ENCODE data around the gene IMP4. TPM values are rescaled to one million over a fixed set of nuclear protein-coding genes. Genes with fewer than 3 reads are reported as not detected.
A peak's percentile ranks its signal among the peaks of the same experiment; 100 is the strongest.

The IMP4 gene
- total and polyA plus RNA-seq, 2 of the 13 experiments (the other 11 are each of a cell fraction or from before 2014, with no cell fraction given), result 142 to 158 TPM

DNA sequence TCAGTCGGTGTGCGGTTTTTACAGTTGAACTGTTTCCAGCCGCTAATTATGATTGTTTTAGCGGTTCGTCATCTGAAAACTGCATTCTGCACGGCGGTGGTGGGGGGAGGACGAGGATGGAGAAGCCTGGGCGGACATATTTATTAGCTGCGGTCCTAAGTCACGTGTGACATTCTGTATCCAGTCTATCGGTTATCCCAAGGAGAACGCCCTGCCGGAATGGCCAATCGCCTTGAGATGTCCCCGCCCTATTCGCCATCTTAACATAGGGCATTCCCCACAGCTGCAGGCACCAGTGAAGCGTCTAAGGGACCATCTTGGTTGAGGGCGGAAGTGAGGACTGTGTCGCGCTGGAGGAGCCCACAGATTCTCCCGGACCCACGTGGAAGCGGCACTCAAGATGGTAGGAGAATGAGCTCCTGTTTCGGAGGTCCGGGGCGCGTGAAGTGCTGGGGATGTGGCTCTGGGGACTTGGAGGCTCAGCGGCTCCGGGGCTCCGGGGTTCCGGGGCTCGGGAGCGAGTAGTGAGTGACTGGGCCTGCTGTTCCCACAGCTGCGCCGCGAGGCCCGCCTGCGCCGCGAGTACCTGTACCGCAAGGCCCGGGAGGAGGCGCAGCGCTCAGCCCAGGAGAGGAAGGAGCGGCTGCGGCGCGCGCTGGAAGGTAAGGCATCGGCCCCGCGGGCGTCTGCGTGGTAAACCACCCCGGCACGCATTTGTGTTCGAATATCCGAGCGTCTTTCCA lies at the start of gene IMP4 (continued):
- TF ChIP-seq AKNA (CRISPR knock-in tag; IDR thresholded peaks at IDR 0.05; ENCODE audit: borderline replicate concordance), result no peak
- TF ChIP-seq U2AF1 (optimal IDR thresholded peaks at IDR 0.05; ENCODE audit: low read depth, low read length), result peak; percentile 15
- peak; percentile 19; the same call in 1 of the 2 replicates for TF ChIP-seq SIN3B (IDR thresholded peaks at IDR 0.05; ENCODE audit: low read length)
- no peak for TF ChIP-seq GATA4 (IDR thresholded peaks at IDR 0.05; ENCODE audit: borderline replicate concordance, low read depth)
- TF ChIP-seq ZNF224 (CRISPR knock-in tag; IDR thresholded peaks at IDR 0.05), result peak; percentile 92; the same call in 1 of the 2 replicates
- no peak for TF ChIP-seq ZFP36L2 (CRISPR knock-in tag; IDR thresholded peaks at IDR 0.05)
- peak; percentile 63 for TF ChIP-seq KDM3A (CRISPR knock-in tag; IDR thresholded peaks at IDR 0.05; ENCODE audit: low read depth)
- no peak; the same call in 1 of the 2 replicates for TF ChIP-seq DNMT3B (CRISPR knock-in tag; conservative IDR thresholded peaks at IDR 0.05)
- peak; percentile 83; the same call in 1 of the 2 replicates for TF ChIP-seq ZNF816 (CRISPR knock-in tag; IDR thresholded peaks at IDR 0.05; ENCODE audit: borderline replicate concordance)
- no peak; the same call in 1 of the 2 replicates for TF ChIP-seq ZNF777 (CRISPR knock-in tag; IDR thresholded peaks at IDR 0.05)
- TF ChIP-seq TARDBP (CRISPR knock-in tag; IDR thresholded peaks at IDR 0.05), result peak; percentile 94
- TF ChIP-seq, protein P1, sequence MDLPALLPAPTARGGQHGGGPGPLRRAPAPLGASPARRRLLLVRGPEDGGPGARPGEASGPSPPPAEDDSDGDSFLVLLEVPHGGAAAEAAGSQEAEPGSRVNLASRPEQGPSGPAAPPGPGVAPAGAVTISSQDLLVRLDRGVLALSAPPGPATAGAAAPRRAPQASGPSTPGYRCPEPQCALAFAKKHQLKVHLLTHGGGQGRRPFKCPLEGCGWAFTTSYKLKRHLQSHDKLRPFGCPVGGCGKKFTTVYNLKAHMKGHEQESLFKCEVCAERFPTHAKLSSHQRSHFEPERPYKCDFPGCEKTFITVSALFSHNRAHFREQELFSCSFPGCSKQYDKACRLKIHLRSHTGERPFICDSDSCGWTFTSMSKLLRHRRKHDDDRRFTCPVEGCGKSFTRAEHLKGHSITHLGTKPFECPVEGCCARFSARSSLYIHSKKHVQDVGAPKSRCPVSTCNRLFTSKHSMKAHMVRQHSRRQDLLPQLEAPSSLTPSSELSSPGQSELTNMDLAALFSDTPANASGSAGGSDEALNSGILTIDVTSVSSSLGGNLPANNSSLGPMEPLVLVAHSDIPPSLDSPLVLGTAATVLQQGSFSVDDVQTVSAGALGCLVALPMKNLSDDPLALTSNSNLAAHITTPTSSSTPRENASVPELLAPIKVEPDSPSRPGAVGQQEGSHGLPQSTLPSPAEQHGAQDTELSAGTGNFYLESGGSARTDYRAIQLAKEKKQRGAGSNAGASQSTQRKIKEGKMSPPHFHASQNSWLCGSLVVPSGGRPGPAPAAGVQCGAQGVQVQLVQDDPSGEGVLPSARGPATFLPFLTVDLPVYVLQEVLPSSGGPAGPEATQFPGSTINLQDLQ (CRISPR knock-in tag; IDR thresholded peaks at IDR 0.05), result peak; percentile 86; the same call in 1 of the 2 replicates
- TF ChIP-seq ZNF609 (CRISPR knock-in tag; IDR thresholded peaks at IDR 0.05; ENCODE audit: borderline replicate concordance), result peak; percentile 15; the same call in 1 of the 2 replicates
- TF ChIP-seq MAZ (IDR thresholded peaks at IDR 0.05; ENCODE audit: borderline replicate concordance, low read depth, low read length), result peak; percentile 39; the same call in 1 of the 2 replicates
- peak; percentile 52 for TF ChIP-seq MAZ (CRISPR knock-in tag; IDR thresholded peaks at IDR 0.05; ENCODE audit: low read depth)
- TF ChIP-seq ZNF251 (CRISPR knock-in tag; IDR thresholded peaks at IDR 0.05), result 0 out of 2 replicates have a peak, but pooled peaks have one; percentile 49
- TF ChIP-seq GATAD1 (CRISPR knock-in tag; IDR thresholded peaks at IDR 0.05), result peak; percentile 89
